K562 (cell line): ENCODE measurements around the gene HLA-DPA1. TPM values are rescaled to one million over a fixed set of nuclear protein-coding genes. Genes with fewer than 3 reads are reported as not detected.

ENCODE experiments used
- ATAC-seq: fragments of 200-7000 bp; cut with Tn5 transposase; 3 replicates; pipeline ENCODE4 v1.9.1; 2020; ENCODE audit warnings: moderate library complexity
- BruUV-seq: library from RNA; stranded (reverse); fragments of 400-500 nt; replicated peaks from 2 replicates; lab custom pipeline; 2021; lab: Mats Ljungman, UMichigan
- CTCF ChIA-PET: fragments of 300-600 bp; formaldehyde crosslinking; extraction: SDS; loops from one replicate; lab custom pipeline; 2021; ENCODE audit warnings: low intra/inter-chr PET ratio; lab: Yijun Ruan, JAX
- POLR2A ChIA-PET: fragments of 300-600, 350-650 bp; sonication (Branson Sonifier 250); formaldehyde crosslinking; extraction: SDS; loops from one replicate; lab custom pipeline; 2021; ENCODE audit warnings: antibody characterized with exemption, inconsistent platforms; lab: Yijun Ruan, JAX
- DNase-seq, 4 experiments: peaks; one replicate each; pipeline versions ENCODE4 v3.0.0 to v3.0.0-alpha.2; 2011 to 2018; ENCODE audit warnings: low spot score in 3 of 4, mixed read lengths in 3 of 4; ENCODE audit errors: extremely low read depth in 1 of 4
- FAIRE-seq: peaks from 2 replicates; lab custom pipeline; 2011; peaks lifted over from hg19 to GRCh38; lab: Jason Lieb, UNC
- H2AFZ ChIP-seq: 2 replicates; pipeline ENCODE4 v1.6.0; 2011; ENCODE audit warnings: low read depth, low read length, control low read depth, inconsistent platforms
- H3K27ac ChIP-seq: fragments of 200-600 bp; 3 replicates; pipeline ENCODE4 v1.8.0; 2011; ENCODE audit warnings: low read depth, mild to moderate bottlenecking, control low read depth, inconsistent platforms, low read length, moderate library complexity, mixed read lengths; ENCODE audit errors: extremely low read depth
- H3K27me3 ChIP-seq, 2 experiments: fragments of 300-600 bp in 1 of 2; 2 replicates in 1 of 2; 3 replicates in 1 of 2; pipeline versions ENCODE4 v1.6.0 to v1.8.0; 2011; ENCODE audit warnings: inconsistent platforms in 2 of 2, low read length in 2 of 2, mild to moderate bottlenecking in 1 of 2, mixed read lengths in 1 of 2, moderate library complexity in 1 of 2; ENCODE audit not compliant: control insufficient read depth in 2 of 2, insufficient read depth in 2 of 2
- H3K36me3 ChIP-seq: fragments of 300-600 bp; 3 replicates; pipeline ENCODE4 v1.8.0; 2011; ENCODE audit warnings: mild to moderate bottlenecking, low read length, inconsistent platforms; ENCODE audit not compliant: control insufficient read depth, insufficient read depth
- H3K4me1 ChIP-seq, 2 experiments: fragments of 200-600 bp in 1 of 2; replicated peaks in 1 of 2; 2 replicates in 1 of 2; 3 replicates in 1 of 2; pipeline versions ENCODE4 v1.5.1 to v1.8.0; 2011; ENCODE audit warnings: inconsistent platforms in 2 of 2, low read length in 2 of 2, mild to moderate bottlenecking in 1 of 2, mixed read lengths in 1 of 2, moderate library complexity in 1 of 2; ENCODE audit not compliant: control insufficient read depth in 2 of 2, insufficient read depth in 2 of 2
- H3K4me2 ChIP-seq: 2 replicates; pipeline ENCODE4 v1.6.1; 2011; ENCODE audit warnings: low read length, control low read depth, inconsistent platforms, mixed read lengths; ENCODE audit not compliant: insufficient read depth
- H3K4me3 ChIP-seq: fragments of 200-600 bp; sonication (generic), shearing (Covaris generic); 2 replicates; pipeline ENCODE4 v1.5.1; 2016; ENCODE audit warnings: control low read depth, inconsistent platforms
- H3K79me2 ChIP-seq: fragments of 200-600 bp; 3 replicates; pipeline ENCODE4 v1.8.0; 2011; ENCODE audit warnings: low read length, inconsistent platforms; ENCODE audit not compliant: control insufficient read depth, insufficient read depth
- H3K9ac ChIP-seq, 2 experiments: 2 replicates each; pipeline versions ENCODE4 v1.6.0 to v1.6.1; 2011; ENCODE audit warnings: low read depth in 2 of 2, low read length in 2 of 2, control low read depth in 1 of 2, inconsistent platforms in 1 of 2, mild to moderate bottlenecking in 1 of 2, mixed read lengths in 1 of 2; ENCODE audit not compliant: insufficient read depth in 1 of 2
- H3K9me1 ChIP-seq: one replicate; pipeline ENCODE4 v1.6.0; 2011; ENCODE audit warnings: inconsistent platforms, mild to moderate bottlenecking, low read length, moderate library complexity; ENCODE audit not compliant: control insufficient read depth, insufficient read depth
- H3K9me3 ChIP-seq: replicated peaks from 2 replicates; pipeline ENCODE4 v1.5.1; 2011; ENCODE audit warnings: low read depth, low read length, inconsistent platforms; ENCODE audit not compliant: control insufficient read depth, insufficient read depth
- H4K20me1 ChIP-seq: replicated peaks from 2 replicates; pipeline ENCODE4 v1.6.1; 2011; ENCODE audit warnings: low read length, inconsistent platforms, mixed read lengths; ENCODE audit not compliant: control insufficient read depth, insufficient read depth
- CREBBP ChIP-seq: IDR thresholded peaks from one replicate; pipeline ENCODE4 v1.6.1; 2012; ENCODE audit warnings: low read depth, mild to moderate bottlenecking, control low read depth, inconsistent platforms, low read length
- DIDO1 ChIP-seq: fragments of 450-650 bp; IDR thresholded peaks from 2 replicates; pipeline ENCODE4 v1.6.1; 2016; ENCODE audit warnings: low read depth, missing biosample characterization, missing genetic modification characterization
- GABPB2 ChIP-seq: fragments of 250-450 bp; sonication (Bioruptor Pico); conservative IDR thresholded peaks from 2 replicates; pipeline ENCODE4 v1.5.1; 2021; ENCODE audit warnings: mild to moderate bottlenecking
- HDAC6 ChIP-seq: IDR thresholded peaks from 2 replicates; pipeline ENCODE4 v1.6.1; 2012; ENCODE audit warnings: low read depth, mild to moderate bottlenecking, control low read depth, inconsistent platforms, low read length, moderate library complexity
- HMG20B ChIP-seq: fragments of 250-450 bp; sonication (Bioruptor Pico); IDR thresholded peaks from 2 replicates; pipeline ENCODE4 v1.5.0; 2021; ENCODE audit warnings: mild to moderate bottlenecking
- NFRKB ChIP-seq: fragments of 450-650 bp; IDR thresholded peaks from 2 replicates; pipeline ENCODE4 v1.6.1; 2016; ENCODE audit warnings: low read depth
- PHF8 ChIP-seq: fragments of 200-600 bp; sonication (generic); IDR thresholded peaks from 2 replicates; pipeline ENCODE4 v1.6.1; 2012; ENCODE audit warnings: mixed run types, mild to moderate bottlenecking, inconsistent platforms, low read length, moderate library complexity, borderline replicate concordance
- POLR2G ChIP-seq: fragments of 200-400 bp; formaldehyde crosslinking; IDR thresholded peaks from 2 replicates; pipeline ENCODE4 v1.6.1; 2017; ENCODE audit warnings: low read depth, mild to moderate bottlenecking, antibody characterized with exemption, low read length, moderate library complexity
- RBFOX2 ChIP-seq: fragments of 200-400 bp; formaldehyde crosslinking; IDR thresholded peaks from 2 replicates; pipeline ENCODE4 v1.6.1; 2017; ENCODE audit warnings: low read depth, mild to moderate bottlenecking, low read length, moderate library complexity
- TCFL5 ChIP-seq: fragments of 250-450 bp; sonication (Bioruptor Pico); conservative IDR thresholded peaks from 2 replicates; pipeline ENCODE4 v1.6.1; 2021; ENCODE audit warnings: mild to moderate bottlenecking, moderate library complexity, matching md5 sums
- ZKSCAN8 ChIP-seq: fragments of 200-800 bp; sonication (Bioruptor generic); IDR thresholded peaks from 2 replicates; pipeline ENCODE4 v1.6.1; 2016; ENCODE audit warnings: missing genetic modification characterization, missing compliant biosample characterization
- WGBS: fragments of 100-300 bp; shearing (Covaris generic); methylation state at CpG from one replicate; pipeline ENCODE4 v1.1.6; 2016; ENCODE audit warnings: low coverage, mixed read lengths; ENCODE audit not compliant: insufficient coverage; ENCODE audit errors: missing lambda C conversion rate; 5-methylcytosine and 5-hydroxymethylcytosine counted together
- in situ Hi-C: fragments of 300-500 bp; cut with MboI; formaldehyde crosslinking; loops from 4 replicates; pipeline ENCODE4 v1.15.0; 2018; ENCODE audit warnings: inconsistent platforms, mixed read lengths
- intact Hi-C: fragments of 100-400 bp; cut with micrococcal nuclease; formaldehyde crosslinking; loops from 2 replicates; pipeline ENCODE4 v1.14.2; 2022
- polyA plus RNA-seq, 8 experiments: library from polyadenylated mRNA; depleted of rRNA in 4 of 8; stranded (reverse) in 5 of 8; unstranded in 3 of 8; fragments of >200 nt; fragmentation: Nextera tagmentation in 2 of 8; fragmentation: Illumina TruSeq in 1 of 8; extraction: Ambion mirVana in 2 of 8; extraction: Trizol in 1 of 8; gene quantifications; 2 replicates each; pipeline versions ENCODE4 v1.2.1 to v1.2.3, GENCODE V29; 2011 to 2014; ENCODE audit warnings: inconsistent platforms in 1 of 8, missing spikeins in 1 of 8
- total RNA-seq, 7 experiments: library from RNA; depleted of rRNA in 6 of 7; stranded (reverse); fragments of >200 nt in 6 of 7; fragmentation: Illumina TruSeq in 2 of 7; extraction: Trizol in 2 of 7; gene quantifications; 2 replicates each; pipeline versions ENCODE4 v1.2.1 to v1.2.3, GENCODE V29; 2011 to 2021; ENCODE audit warnings: low replicate concordance in 1 of 7
- TF ChIP-seq, protein P1 (sequence below): fragments of 200-400 bp; formaldehyde crosslinking; IDR thresholded peaks from 2 replicates; pipeline ENCODE4 v1.6.1; 2017; ENCODE audit warnings: mild to moderate bottlenecking, low read depth, low read length, moderate library complexity

The HLA-DPA1 gene
- total and polyA plus RNA-seq, 9 of the 15 experiments (the other 6 are each of a cell fraction or from before 2014, with no cell fraction given), result 0.23 to 0.93 (median 0.55) TPM

DNA sequence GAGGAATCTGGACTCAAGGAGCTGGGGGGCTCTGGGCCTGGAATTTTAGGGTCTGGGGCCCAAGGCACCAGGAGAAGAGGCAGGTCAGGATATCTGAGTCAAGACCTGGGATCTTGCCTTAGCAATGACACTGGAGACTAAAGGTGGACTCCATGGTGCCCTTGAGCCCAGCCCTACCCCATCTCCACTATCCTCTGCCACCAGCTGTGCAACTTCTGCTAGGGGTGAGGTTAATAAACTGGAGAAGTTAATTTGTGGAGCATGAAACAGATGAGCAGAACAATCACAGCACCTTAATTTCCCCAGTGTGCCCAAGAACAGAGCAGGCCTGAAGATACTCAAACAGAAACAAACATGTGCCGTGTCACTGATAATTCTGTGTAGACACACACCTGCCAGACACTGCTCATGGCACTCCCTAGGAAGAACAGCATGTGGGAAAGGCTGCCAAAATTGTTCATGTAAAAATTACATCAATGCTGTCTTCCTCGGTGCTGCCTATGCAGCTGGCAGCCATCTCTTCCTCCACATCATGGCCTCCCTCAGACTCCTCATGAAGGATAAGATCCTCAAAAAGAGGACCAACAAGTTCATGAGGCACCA, 5.6 kb upstream of the HLA-DPA1 start:
- H3K4me3 ChIP-seq, result no peak overlapping the region
- no peaks in the 10 kb centered on the region for H3K79me2 ChIP-seq

More for the DNA sequence above, 5.6 kb upstream of the HLA-DPA1 start:
- WGBS, result 4% methylated on average over 2 of the region's 2 CpGs
- H3K4me2 ChIP-seq, result no peak overlapping the region
- in situ Hi-C loops, result no loop called here
- H3K9me1 ChIP-seq, result no peaks in the 10 kb centered on the region
- H3K9ac ChIP-seq, result no peak overlapping the region
- H3K27ac ChIP-seq, result no peak overlapping the region
- CTCF ChIA-PET, result no interaction called here
- no peaks in the 10 kb centered on the region for H3K36me3 ChIP-seq
- H3K27me3 ChIP-seq, result peaks cover 29 to 44% of the 10 kb centered on the region in 2 experiments
- intact Hi-C loops, result no loop called here
- BruUV-seq, result no TSS peak
- DNase-seq, result no peak
- no peaks in the 10 kb centered on the region for H4K20me1 ChIP-seq
- H3K4me1 ChIP-seq, result peaks cover 0 to 6% of the 10 kb centered on the region in 2 experiments; a peak in 2 of 5 replicates
- FAIRE-seq, result no peak
- POLR2A ChIA-PET, result interaction anchor here (1.4 kb wide), 1 partner anchor 9 kb away, joined by 3 read pairs; no protein-coding TSS in a partner anchor
- H2AFZ ChIP-seq, result no peak overlapping the region
- no peaks in the 10 kb centered on the region for H3K9me3 ChIP-seq
- TF ChIP-seq HDAC6 (no peak), POLR2G (no peak), CREBBP (no peak), NFRKB (no peak), RBFOX2 (no peak), TCFL5 (CRISPR knock-in tag) (no peak), HMG20B (CRISPR knock-in tag) (no peak), ZKSCAN8 (CRISPR knock-in tag) (no peak), PHF8 (no peak), DIDO1 (tag) (no peak), GABPB2 (CRISPR knock-in tag) (no peak)
- TF ChIP-seq, protein P1, sequence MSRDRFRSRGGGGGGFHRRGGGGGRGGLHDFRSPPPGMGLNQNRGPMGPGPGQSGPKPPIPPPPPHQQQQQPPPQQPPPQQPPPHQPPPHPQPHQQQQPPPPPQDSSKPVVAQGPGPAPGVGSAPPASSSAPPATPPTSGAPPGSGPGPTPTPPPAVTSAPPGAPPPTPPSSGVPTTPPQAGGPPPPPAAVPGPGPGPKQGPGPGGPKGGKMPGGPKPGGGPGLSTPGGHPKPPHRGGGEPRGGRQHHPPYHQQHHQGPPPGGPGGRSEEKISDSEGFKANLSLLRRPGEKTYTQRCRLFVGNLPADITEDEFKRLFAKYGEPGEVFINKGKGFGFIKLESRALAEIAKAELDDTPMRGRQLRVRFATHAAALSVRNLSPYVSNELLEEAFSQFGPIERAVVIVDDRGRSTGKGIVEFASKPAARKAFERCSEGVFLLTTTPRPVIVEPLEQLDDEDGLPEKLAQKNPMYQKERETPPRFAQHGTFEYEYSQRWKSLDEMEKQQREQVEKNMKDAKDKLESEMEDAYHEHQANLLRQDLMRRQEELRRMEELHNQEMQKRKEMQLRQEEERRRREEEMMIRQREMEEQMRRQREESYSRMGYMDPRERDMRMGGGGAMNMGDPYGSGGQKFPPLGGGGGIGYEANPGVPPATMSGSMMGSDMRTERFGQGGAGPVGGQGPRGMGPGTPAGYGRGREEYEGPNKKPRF, result no peak
- no peak for ATAC-seq
